Measurements from ENCODE around the gene C2orf92. TPM values are rescaled to one million over a fixed set of nuclear protein-coding genes. Genes with fewer than 3 reads are reported as not detected.

Gene C2orf92
- total RNA-seq, 3 donors from 2014 or later: 3.3 to 4.4 (median 4.0) TPM

DNA sequence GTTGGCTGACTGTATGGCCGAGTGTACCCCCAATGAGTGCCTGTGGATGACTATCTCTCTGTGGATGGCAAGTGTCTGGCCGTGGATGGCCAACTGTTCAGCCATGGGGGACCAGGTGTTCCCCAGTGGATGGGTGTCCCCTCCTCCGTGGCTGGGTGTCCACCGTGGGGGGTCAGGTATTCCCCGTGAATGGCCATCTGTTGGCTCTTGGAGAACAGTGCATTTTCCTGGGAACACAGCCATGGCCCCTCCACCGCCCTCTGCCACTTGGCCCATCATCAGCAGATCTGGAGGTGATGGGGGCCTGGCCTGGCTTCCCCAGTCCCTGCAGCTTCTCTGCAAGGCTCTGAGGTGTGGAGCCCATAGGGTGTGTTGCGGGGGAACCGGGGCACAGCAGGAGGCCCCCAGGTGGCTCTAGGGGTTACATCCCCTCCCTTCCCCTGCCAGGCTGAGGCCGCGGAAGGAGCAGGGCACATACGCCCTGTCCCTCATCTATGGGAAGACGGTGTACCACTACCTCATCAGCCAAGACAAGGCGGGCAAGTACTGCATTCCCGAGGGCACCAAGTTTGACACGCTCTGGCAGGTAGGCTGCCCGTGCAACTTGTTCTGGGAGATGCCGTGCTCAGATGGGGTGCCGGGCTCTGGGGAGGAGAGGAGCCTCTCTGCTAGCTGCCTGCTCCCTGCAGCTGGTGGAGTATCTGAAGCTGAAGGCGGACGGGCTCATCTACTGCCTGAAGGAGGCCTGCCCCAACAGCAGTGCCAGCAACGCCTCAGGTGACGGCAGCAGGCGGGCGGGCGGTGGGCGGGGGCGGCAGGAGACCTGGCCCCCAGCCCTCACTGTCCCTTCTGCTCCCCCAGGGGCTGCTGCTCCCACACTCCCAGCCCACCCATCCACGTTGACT, 63.2 kb downstream of the C2orf92 start:
- peaks cover 24% of the 10 kb centered on the region for H3K4me1 Mint-ChIP-seq (ENCODE audit: low read depth)
- H3K36me3 Mint-ChIP-seq (ENCODE audit: insufficient read depth): peaks cover 40% of the 10 kb centered on the region
- H3K4me3 Mint-ChIP-seq: no peak overlapping the region
- no peak for DNase-seq
- no peak for ATAC-seq
- no peaks in the 10 kb centered on the region for H3K27me3 Mint-ChIP-seq (ENCODE audit: low read depth)
- no peaks in the 10 kb centered on the region for H3K9me3 Mint-ChIP-seq

DNA sequence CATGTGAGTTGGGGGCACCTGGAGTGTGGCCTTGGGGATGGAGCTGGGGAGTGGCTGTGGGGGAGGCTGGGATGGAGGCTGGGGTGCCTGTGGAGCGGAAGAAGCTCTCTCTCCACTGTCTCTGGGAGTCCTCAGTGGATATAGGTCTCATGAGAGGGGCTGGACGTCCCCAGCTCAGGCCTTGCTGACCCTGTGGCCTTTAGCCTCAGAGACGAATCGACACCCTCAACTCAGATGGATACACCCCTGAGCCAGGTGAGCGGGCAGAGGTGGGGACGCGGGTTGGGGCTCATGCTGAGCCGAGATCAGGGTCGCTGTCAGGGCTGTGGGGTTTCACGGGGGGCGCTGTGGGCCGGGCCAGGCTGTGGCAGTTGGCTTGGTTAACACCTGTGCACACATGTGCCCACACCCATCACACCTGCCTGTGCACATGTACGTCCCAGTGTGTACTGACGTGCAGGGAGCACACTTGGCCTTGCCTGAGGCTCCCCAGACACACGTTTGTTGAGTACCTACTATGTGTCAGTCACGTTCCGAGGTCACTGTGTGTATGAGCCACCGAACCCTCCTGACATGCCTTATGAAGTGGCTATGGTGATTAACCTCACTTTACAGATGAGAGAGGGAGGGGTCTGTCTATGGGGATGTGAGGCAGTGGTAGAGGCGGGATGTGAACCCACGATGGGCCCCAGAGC, 64.0 kb downstream of the C2orf92 start:
- Mint-ChIP-seq H3K27me3 (ENCODE audit: low read depth) (no peaks in the 10 kb centered on the region), H3K4me1 (ENCODE audit: low read depth) (peaks cover 18% of the 10 kb centered on the region), H3K36me3 (ENCODE audit: insufficient read depth) (peaks cover 41% of the 10 kb centered on the region), H3K4me3 (no peak overlapping the region), H3K9me3 (no peaks in the 10 kb centered on the region)
- DNase-seq (no peak), ATAC-seq (no peak)

DNA sequence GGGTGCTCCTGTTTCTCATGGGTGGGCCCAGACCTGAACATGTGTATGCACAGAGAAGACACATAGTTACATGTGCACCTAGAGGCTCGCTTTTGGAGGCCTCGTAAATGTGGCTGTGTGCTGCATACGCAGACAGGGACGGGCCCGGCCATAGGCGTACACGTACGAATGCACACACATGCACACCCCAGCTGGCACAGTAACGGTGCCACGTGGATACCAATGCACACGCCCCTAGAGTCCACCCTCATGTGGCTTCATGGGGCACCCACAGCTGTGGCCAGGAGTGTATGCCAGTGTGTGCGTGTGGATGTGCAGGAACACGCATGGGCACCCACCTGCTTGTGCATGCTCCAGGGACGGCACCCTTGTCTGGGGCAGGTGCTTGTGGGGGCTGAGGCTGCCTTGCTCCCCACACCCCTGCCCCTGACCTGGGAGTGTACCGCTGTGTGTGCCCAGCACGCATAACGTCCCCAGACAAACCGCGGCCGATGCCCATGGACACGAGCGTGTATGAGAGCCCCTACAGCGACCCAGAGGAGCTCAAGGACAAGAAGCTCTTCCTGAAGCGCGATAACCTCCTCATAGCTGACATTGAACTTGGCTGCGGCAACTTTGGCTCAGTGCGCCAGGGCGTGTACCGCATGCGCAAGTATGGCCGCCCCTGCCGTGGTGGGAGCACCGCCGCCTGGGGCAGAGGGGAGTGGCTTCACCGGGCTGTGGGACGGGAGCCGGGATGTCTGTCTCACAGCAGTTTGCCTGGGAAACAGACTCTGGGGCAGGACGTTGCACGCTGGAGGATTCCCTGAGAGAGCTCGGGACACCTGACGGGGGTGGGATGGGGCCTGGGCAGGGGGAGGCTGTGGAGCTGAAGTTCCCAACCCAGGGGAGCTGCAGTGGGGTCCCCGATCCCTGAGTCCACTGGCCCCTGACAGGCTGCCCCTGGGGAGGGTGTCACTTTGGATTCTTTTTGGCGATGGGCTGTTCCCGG, 64.8 kb downstream of the C2orf92 start:
- no peak overlapping the region for H3K4me3 Mint-ChIP-seq
- H3K27me3 Mint-ChIP-seq (ENCODE audit: low read depth): no peaks in the 10 kb centered on the region
- H3K4me1 Mint-ChIP-seq (ENCODE audit: low read depth): peaks cover 16% of the 10 kb centered on the region
- H3K36me3 Mint-ChIP-seq (ENCODE audit: insufficient read depth): peaks cover 39% of the 10 kb centered on the region
- DNase-seq: no peak
- ATAC-seq: no peak
- no peaks in the 10 kb centered on the region for H3K9me3 Mint-ChIP-seq

DNA sequence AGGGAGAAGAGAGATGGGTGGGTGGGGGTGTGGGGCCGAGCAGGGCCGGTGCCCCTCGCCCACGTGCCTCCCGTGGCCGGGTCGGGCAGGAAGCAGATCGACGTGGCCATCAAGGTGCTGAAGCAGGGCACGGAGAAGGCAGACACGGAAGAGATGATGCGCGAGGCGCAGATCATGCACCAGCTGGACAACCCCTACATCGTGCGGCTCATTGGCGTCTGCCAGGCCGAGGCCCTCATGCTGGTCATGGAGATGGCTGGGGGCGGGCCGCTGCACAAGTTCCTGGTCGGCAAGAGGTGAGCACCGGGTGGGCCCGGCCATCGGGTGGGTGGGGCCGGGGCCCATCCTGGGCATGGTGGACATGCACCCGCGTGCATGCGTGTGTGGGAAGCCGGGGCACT, 65.6 kb downstream of the C2orf92 start:
- no peak overlapping the region for H3K4me3 Mint-ChIP-seq
- H3K9me3 Mint-ChIP-seq: no peaks in the 10 kb centered on the region
- DNase-seq (no peak), ATAC-seq (no peak)
- no peaks in the 10 kb centered on the region for H3K27me3 Mint-ChIP-seq (ENCODE audit: low read depth)
- peaks cover 16% of the 10 kb centered on the region for H3K4me1 Mint-ChIP-seq (ENCODE audit: low read depth)
- H3K36me3 Mint-ChIP-seq (ENCODE audit: insufficient read depth): peaks cover 34% of the 10 kb centered on the region

DNA sequence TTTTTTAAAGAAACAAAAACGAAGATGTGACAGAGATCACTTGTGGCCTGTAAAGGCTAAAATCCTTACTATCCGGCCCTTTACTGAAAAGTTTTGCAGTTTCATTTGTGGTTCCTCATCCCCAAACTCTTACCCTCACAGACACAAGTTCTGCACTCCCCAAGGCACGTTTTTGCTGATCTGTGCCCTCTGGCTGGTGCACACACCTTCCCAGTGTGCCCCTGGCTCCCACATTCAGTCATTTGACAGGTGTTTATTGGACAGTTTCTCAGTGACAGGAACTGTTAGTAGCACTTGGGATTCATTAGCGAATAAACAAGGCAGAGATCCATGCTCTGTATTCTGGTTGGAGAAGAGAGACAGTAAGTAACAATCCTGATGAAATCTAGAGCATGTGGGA, 66.7 kb downstream of the C2orf92 start:
- ATAC-seq (no peak), DNase-seq (no peak)
- Mint-ChIP-seq H3K36me3 (ENCODE audit: insufficient read depth) (peaks cover 34% of the 10 kb centered on the region), H3K27me3 (ENCODE audit: low read depth) (no peaks in the 10 kb centered on the region), H3K9me3 (no peaks in the 10 kb centered on the region), H3K4me1 (ENCODE audit: low read depth) (peaks cover 21% of the 10 kb centered on the region), H3K4me3 (no peak overlapping the region)

DNA sequence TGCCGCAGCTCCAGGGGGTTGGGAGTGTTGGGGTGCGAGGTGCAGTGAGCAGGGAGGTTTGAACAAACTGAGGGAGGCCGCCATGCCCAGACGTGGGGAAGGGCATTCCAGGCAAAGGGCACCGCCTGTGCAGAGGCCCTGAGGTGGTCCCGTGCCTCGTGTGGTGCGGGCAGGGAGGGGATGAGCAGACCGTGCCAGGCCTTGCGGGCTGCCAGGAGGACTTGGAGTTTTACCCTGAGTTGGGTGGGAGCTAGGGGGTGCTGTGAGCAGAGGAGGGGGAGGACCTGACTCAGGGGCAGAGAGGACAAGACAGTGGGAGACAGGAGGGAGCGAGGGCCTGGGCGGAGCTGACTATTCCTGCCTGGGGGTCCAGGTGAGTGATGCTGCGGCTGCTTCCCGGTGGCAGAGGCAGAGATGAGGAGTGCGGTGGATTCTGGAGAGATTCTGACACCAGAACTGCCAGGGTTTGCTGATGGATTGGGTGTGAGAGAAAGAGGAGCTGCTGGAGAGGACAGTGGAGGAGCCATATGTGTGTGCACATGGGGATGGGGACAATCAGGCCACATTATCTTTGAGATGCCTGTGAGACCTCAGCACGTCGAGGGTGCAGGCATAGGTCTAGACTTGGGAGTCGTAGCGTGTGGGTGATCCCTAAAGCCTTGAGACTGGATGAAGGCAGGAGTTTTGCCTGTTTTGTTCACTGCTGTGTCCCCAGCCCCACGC, 67.3 kb downstream of the C2orf92 start:
- Mint-ChIP-seq H3K4me3 (no peak overlapping the region), H3K27me3 (ENCODE audit: low read depth) (no peaks in the 10 kb centered on the region), H3K9me3 (no peaks in the 10 kb centered on the region), H3K4me1 (ENCODE audit: low read depth) (peaks cover 20% of the 10 kb centered on the region), H3K36me3 (ENCODE audit: insufficient read depth) (peaks cover 32% of the 10 kb centered on the region)
- DNase-seq (no peak), ATAC-seq (no peak)

DNA sequence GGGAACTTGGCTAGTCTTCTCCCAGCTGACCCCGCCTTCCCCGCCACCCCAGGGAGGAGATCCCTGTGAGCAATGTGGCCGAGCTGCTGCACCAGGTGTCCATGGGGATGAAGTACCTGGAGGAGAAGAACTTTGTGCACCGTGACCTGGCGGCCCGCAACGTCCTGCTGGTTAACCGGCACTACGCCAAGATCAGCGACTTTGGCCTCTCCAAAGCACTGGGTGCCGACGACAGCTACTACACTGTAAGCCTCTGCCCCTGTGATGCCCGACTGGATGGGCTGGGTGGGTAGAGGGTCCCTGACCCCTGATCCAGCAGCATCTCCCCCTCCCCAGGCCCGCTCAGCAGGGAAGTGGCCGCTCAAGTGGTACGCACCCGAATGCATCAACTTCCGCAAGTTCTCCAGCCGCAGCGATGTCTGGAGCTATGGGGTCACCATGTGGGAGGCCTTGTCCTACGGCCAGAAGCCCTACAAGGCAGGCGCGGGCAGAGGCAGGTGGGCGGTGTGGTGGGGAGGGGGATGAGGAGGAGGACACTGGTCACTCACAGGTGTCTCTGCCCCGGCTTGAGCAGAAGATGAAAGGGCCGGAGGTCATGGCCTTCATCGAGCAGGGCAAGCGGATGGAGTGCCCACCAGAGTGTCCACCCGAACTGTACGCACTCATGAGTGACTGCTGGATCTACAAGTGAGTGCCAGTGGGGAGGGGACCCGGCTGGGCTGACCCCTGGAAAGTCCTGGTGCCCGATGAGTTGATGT, 68.1 kb downstream of the C2orf92 start:
- no peaks in the 10 kb centered on the region for H3K9me3 Mint-ChIP-seq
- peaks cover 27% of the 10 kb centered on the region for H3K4me1 Mint-ChIP-seq (ENCODE audit: low read depth)
- DNase-seq (no peak), ATAC-seq (no peak)
- peaks cover 31% of the 10 kb centered on the region for H3K36me3 Mint-ChIP-seq (ENCODE audit: insufficient read depth)
- H3K4me3 Mint-ChIP-seq: no peak overlapping the region
- H3K27me3 Mint-ChIP-seq (ENCODE audit: low read depth): no peaks in the 10 kb centered on the region

DNA sequence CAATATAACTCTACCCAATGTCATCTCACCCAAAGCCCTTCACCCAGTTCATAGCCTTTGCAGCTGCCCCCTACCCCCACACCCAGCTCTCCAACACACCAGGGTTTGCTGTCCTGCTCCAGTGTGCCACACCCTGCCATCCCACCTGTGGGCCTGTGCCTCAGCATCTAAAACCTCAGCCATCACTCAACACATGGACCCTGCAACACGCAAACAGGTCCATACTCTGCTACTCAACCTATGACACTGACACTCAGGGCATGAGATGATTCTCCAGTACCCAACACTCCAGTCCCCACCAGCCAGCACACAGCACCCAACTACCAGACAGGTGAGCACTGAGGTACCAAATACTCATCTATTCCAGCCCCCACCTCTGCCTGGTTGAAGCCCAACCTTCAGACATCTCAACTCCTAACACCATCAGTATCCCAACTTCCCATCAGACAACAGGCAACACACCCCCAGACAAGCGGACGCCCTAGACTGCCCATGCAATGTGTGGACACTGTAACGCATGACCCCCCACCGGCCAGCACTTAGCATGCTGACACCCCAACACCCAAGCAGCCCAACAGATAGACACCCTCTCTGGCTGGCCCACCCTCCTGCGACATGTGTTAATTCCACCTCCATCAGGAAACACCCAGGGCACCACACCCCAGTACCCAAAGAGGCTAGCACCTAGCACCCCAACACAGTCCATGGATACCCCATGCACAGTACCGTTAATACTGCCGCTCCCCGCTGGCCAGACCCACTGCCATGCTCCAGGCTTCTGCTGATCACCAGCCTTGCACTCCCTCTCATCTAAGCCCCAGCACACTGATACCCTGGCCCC, 68.9 kb downstream of the C2orf92 start:
- Mint-ChIP-seq H3K27me3 (ENCODE audit: low read depth) (no peaks in the 10 kb centered on the region), H3K4me3 (no peak overlapping the region), H3K4me1 (ENCODE audit: low read depth) (peaks cover 34% of the 10 kb centered on the region), H3K36me3 (ENCODE audit: insufficient read depth) (peaks cover 31% of the 10 kb centered on the region), H3K9me3 (no peaks in the 10 kb centered on the region)
- no peak for ATAC-seq
- no peak for DNase-seq

DNA sequence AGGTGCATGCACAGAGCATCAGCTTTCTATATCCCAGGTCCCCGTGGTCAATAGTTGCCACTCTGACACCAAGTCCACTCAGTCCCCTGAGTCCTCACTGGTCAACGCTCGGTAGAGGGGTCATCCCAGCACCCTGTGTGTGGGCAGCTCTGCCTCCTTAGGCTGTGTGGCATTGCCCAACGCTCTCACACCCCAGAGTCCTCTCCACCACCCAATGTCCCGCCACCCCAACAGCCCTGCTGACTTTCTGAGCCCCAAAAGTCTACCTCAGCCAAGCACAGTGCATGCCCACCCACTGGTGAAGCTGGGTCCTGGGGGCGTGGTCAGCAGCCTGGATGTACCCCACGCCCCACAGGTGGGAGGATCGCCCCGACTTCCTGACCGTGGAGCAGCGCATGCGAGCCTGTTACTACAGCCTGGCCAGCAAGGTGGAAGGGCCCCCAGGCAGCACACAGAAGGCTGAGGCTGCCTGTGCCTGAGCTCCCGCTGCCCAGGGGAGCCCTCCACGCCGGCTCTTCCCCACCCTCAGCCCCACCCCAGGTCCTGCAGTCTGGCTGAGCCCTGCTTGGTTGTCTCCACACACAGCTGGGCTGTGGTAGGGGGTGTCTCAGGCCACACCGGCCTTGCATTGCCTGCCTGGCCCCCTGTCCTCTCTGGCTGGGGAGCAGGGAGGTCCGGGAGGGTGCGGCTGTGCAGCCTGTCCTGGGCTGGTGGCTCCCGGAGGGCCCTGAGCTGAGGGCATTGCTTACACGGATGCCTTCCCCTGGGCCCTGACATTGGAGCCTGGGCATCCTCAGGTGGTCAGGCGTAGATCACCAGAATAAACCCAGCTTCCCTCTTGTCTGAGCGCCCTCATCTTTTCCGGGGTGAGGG, 69.7 kb downstream of the C2orf92 start:
- Mint-ChIP-seq H3K4me3 (no peak overlapping the region), H3K9me3 (no peaks in the 10 kb centered on the region), H3K27me3 (ENCODE audit: low read depth) (no peaks in the 10 kb centered on the region), H3K4me1 (ENCODE audit: low read depth) (peaks cover 42% of the 10 kb centered on the region), H3K36me3 (ENCODE audit: insufficient read depth) (peaks cover 35% of the 10 kb centered on the region)
- ATAC-seq (no peak), DNase-seq (no peak)

DNA sequence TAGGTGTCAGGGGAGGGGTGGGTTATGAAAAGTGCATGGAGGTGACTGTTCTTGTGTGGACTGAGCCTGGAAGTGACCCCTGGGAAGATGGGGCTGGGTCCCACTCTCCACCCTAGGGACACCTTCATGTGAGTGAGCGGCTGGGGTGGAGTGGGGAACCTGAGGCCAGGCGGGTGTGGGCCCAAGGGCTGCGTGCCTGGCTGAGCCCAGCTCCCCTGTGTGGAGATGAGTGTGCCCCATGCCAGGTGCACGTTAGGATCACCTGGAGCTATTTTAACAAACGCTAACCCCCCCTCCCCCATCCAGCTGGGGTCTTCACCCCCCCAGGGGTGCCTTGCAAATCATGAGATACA, 70.4 kb downstream of the C2orf92 start:
- no peak overlapping the region for H3K4me3 Mint-ChIP-seq
- peaks cover 47% of the 10 kb centered on the region for H3K4me1 Mint-ChIP-seq (ENCODE audit: low read depth)
- no peak for DNase-seq
- no peaks in the 10 kb centered on the region for H3K9me3 Mint-ChIP-seq
- no peaks in the 10 kb centered on the region for H3K27me3 Mint-ChIP-seq (ENCODE audit: low read depth)
- peaks cover 35% of the 10 kb centered on the region for H3K36me3 Mint-ChIP-seq (ENCODE audit: insufficient read depth)
- no peak for ATAC-seq

DNA sequence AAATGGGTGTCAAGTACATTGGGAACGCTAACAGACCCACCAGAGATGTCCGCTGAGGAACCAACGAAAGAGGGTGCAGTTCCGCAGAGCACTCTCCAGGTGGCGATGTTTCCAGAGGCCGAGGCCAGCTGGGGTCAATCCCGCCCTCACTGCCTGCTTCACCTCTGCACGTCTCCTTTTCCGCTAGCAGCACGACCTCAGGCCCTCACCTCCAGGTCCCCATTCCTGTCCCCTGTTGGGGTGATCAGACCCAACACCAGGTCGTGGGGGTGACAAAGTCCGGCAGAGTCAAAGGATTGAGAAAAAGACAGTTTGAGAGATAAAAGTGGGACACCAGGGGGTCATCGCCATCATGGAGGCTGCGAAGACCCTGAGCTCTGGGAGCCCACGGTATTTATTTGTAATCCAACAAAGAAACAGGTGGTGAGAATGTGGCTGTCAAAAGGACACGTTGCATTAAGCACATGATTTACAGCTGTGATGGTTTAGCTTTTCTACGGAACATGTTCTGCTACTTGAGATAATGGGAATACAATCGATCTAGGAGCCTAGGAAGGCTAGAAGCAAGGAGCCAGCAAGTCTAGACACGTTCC, 71.2 kb downstream of the C2orf92 start:
- H3K9me3 Mint-ChIP-seq: no peaks in the 10 kb centered on the region
- ATAC-seq (peak in 1 of 2 donors; percentile 36), DNase-seq (no peak)
- H3K27me3 Mint-ChIP-seq (ENCODE audit: low read depth): no peaks in the 10 kb centered on the region
- H3K4me1 Mint-ChIP-seq (ENCODE audit: low read depth): peaks cover 54% of the 10 kb centered on the region
- H3K36me3 Mint-ChIP-seq (ENCODE audit: insufficient read depth): peaks cover 35% of the 10 kb centered on the region
- H3K4me3 Mint-ChIP-seq: no peak overlapping the region
